CD4-positive, alpha-beta T cell (primary cell): ENCODE results near the gene KMT2C. TPM values are rescaled to one million over a fixed set of nuclear protein-coding genes. Genes with fewer than 3 reads are reported as not detected.

Source experiments
- ATAC-seq: fragments of 200-7000 bp; cut with Tn5 transposase; one replicate; pipeline ENCODE4 v1.10.0; 2022; ENCODE audit warnings: mild to moderate bottlenecking; ENCODE audit not compliant: poor library complexity
- CTCF ChIA-PET: fragments of 350-600 bp; sonication (Branson Sonifier 250); formaldehyde crosslinking; loops from one replicate; lab custom pipeline; 2021; ENCODE audit warnings: antibody characterized with exemption, inconsistent platforms; lab: Charles Lee
- POLR2A ChIA-PET: fragments of 350-600 bp; sonication (Branson Sonifier 250); formaldehyde crosslinking; loops from one replicate; lab custom pipeline; 2021; ENCODE audit warnings: antibody characterized with exemption, inconsistent platforms; lab: Charles Lee
- DNase-seq, 14 experiments: peaks; one replicate each; pipeline ENCODE4 v3.0.0-alpha.2; 2013 to 2020; ENCODE audit warnings: mixed read lengths in 2 of 14
- H3K27ac ChIP-seq, 2 donors: one replicate each; pipeline versions ENCODE4 v1.5.1 to v1.7.0; 2013; ENCODE audit warnings: low read length in 2 of 2, low read depth in 1 of 2, mild to moderate bottlenecking in 1 of 2
- H3K27me3 ChIP-seq, 2 experiments: 1 replicate in 1 of 2; 2 replicates in 1 of 2; pipeline versions ENCODE4 v1.6.1 to v1.7.0; 2013; ENCODE audit warnings: low read length in 2 of 2, control low read depth in 1 of 2, mild to moderate bottlenecking in 1 of 2, moderate library complexity in 1 of 2; ENCODE audit not compliant: insufficient read depth in 2 of 2, control insufficient read depth in 1 of 2
- H3K36me3 ChIP-seq: one replicate; pipeline ENCODE4 v1.6.1; 2013; ENCODE audit warnings: low read length, control low read depth; ENCODE audit not compliant: insufficient read depth
- H3K4me1 ChIP-seq: one replicate; pipeline ENCODE4 v1.6.1; 2013; ENCODE audit warnings: low read length, control low read depth; ENCODE audit not compliant: insufficient read depth
- H3K4me3 ChIP-seq: one replicate; pipeline ENCODE4 v1.5.1; 2013; ENCODE audit warnings: mild to moderate bottlenecking, low read length, moderate library complexity
- H3K9me3 ChIP-seq, 2 experiments: 1 replicate in 1 of 2; 2 replicates in 1 of 2; pipeline versions ENCODE4 v1.6.1 to v1.7.0; 2013; ENCODE audit warnings: low read length in 2 of 2, mild to moderate bottlenecking in 2 of 2, control low read depth in 1 of 2, moderate library complexity in 1 of 2; ENCODE audit not compliant: control insufficient read depth in 1 of 2, insufficient read depth in 1 of 2
- H3K27ac Mint-ChIP-seq: one replicate; pipeline ENCODE4 v1.8.0; 2020; ENCODE audit warnings: mixed read lengths
- H3K27me3 Mint-ChIP-seq: one replicate; pipeline ENCODE4 v1.8.0; 2021; ENCODE audit warnings: mixed read lengths
- H3K36me3 Mint-ChIP-seq: one replicate; pipeline ENCODE4 v1.8.0; 2021; ENCODE audit warnings: low read depth, mixed read lengths
- H3K4me1 Mint-ChIP-seq: one replicate; pipeline ENCODE4 v1.8.0; 2021; ENCODE audit warnings: low read depth, mixed read lengths
- H3K4me3 Mint-ChIP-seq: one replicate; pipeline ENCODE4 v1.8.0; 2020; ENCODE audit warnings: mild to moderate bottlenecking, mixed read lengths
- H3K9me3 Mint-ChIP-seq: one replicate; pipeline ENCODE4 v1.8.0; 2020; ENCODE audit warnings: mixed read lengths
- CTCF ChIP-seq: fragments of 200-600 bp; IDR thresholded peaks from one replicate; pipeline ENCODE4 v1.8.0; 2022; ENCODE audit warnings: antibody characterized with exemption, mild to moderate bottlenecking
- intact Hi-C, 2 experiments: fragments of 100-400 bp; cut with DNase I in 1 of 2; cut with micrococcal nuclease in 1 of 2; formaldehyde crosslinking; loops; one replicate each; pipeline versions ENCODE4 v1.15.1 to v1.9.0; 2023 to 2025; cut with DNase I, micrococcal nuclease
- total RNA-seq, 174 experiments: library from RNA in 2 of 174; stranded (reverse) in 2 of 174; gene quantifications; one replicate each; pipeline ENCODE4 v1.2.3 and lab custom pipeline; 2021 to 2026

Gene KMT2C
- total RNA-seq, 2 experiments from 2014 or later, result 113 to 118 TPM

DNA sequence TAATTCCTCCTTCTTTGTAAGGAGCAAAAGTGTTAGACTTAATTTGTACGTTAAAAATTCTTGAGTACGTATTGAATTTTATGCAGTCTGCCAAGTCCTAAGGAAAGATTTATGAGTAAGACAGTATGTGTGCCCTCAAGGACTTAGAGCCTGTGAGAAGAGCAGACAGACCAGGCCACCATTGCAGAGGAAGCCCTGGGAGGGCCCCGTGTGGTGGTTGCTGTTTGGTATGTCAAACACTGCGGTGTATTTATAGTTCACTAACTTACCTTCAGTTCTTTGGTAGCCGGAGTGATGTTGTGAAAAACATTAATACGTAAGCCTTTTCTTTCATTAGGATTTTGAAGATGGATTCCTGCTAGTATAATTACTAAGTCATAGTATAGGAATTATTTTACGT lies 327.4 kb downstream of the KMT2C start:
- no peak for ATAC-seq
- H3K27me3 ChIP-seq, result no peaks in the 10 kb centered on the region
- TF ChIP-seq CTCF, result no peak
- no peaks in the 10 kb centered on the region for H3K9me3 ChIP-seq
- no peak overlapping the region for H3K4me3 ChIP-seq
- intact Hi-C loops, result no loop called here
- no peaks in the 10 kb centered on the region for H3K4me1 ChIP-seq
- no peak overlapping the region for H3K27ac ChIP-seq
- H3K27me3 Mint-ChIP-seq, result no peaks in the 10 kb centered on the region
- no peak overlapping the region for H3K27ac Mint-ChIP-seq
- peaks cover 18% of the 10 kb centered on the region for H3K36me3 ChIP-seq
- H3K4me3 Mint-ChIP-seq, result no peak overlapping the region
- DNase-seq, result no peak
- H3K36me3 Mint-ChIP-seq, result peaks cover 84% of the 10 kb centered on the region
- no peaks in the 10 kb centered on the region for H3K9me3 Mint-ChIP-seq
- POLR2A ChIA-PET, result no interaction called here
- CTCF ChIA-PET, result no interaction called here
- peaks cover 10% of the 10 kb centered on the region for H3K4me1 Mint-ChIP-seq

DNA sequence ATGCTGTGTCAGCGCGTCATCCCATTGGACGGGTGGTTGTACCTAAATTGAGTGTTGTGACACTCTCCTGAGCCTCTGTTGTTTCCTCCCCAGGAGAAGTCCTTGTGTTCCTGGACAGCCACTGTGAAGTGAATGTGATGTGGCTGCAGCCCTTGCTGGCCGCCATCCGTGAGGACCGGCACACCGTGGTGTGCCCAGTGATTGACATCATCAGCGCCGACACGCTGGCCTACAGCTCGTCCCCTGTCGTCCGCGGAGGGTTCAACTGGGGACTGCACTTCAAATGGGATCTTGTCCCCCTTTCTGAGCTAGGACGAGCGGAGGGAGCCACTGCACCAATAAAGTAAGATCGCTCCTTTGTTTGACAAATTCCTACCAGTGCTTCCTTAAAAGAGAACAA lies 327.9 kb downstream of the KMT2C start:
- H3K27me3 ChIP-seq, result no peaks in the 10 kb centered on the region
- no peak for DNase-seq
- peaks cover 10% of the 10 kb centered on the region for H3K4me1 Mint-ChIP-seq
- no peak for ATAC-seq
- no peaks in the 10 kb centered on the region for H3K9me3 Mint-ChIP-seq
- no peak overlapping the region for H3K27ac Mint-ChIP-seq
- H3K9me3 ChIP-seq, result no peaks in the 10 kb centered on the region
- H3K27ac ChIP-seq, result no peak overlapping the region
- no peak overlapping the region for H3K4me3 ChIP-seq
- no peaks in the 10 kb centered on the region for H3K4me1 ChIP-seq
- H3K36me3 ChIP-seq, result peaks cover 19% of the 10 kb centered on the region
- POLR2A ChIA-PET, result no interaction called here
- intact Hi-C loops, result no loop called here
- no peaks in the 10 kb centered on the region for H3K27me3 Mint-ChIP-seq
- no peak for TF ChIP-seq CTCF
- CTCF ChIA-PET, result no interaction called here
- H3K36me3 Mint-ChIP-seq, result peaks cover 81% of the 10 kb centered on the region
- no peak overlapping the region for H3K4me3 Mint-ChIP-seq

DNA sequence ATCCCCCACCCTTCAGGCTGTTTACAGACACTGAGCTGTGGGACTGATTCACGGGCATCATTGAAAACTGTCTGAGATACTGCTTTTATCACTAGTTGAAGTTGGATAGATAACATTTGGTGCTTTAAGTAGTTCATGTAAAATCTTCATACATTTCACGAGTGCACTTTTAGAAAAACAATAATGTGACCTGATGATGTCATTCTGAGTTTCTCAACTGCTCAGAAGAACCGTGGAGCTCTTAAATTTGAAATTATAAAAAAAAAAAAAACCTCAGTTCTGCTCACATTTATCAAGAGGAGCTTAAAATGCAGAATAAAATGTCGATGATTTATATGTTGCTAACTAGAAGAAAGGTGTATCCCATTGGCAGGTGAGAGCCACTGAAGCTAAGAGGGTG lies 328.8 kb downstream of the KMT2C start:
- Histone ChIP-seq H3K27ac (no peak overlapping the region), H3K36me3 (peaks cover 20% of the 10 kb centered on the region), H3K4me1 (no peaks in the 10 kb centered on the region), H3K27me3 (no peaks in the 10 kb centered on the region), H3K4me3 (no peak overlapping the region), H3K9me3 (no peaks in the 10 kb centered on the region)
- H3K9me3 Mint-ChIP-seq, result no peaks in the 10 kb centered on the region
- TF ChIP-seq CTCF, result no peak
- peaks cover 10% of the 10 kb centered on the region for H3K4me1 Mint-ChIP-seq
- H3K36me3 Mint-ChIP-seq, result peaks cover 79% of the 10 kb centered on the region
- no peaks in the 10 kb centered on the region for H3K27me3 Mint-ChIP-seq
- H3K27ac Mint-ChIP-seq, result no peak overlapping the region
- ChIA-PET CTCF (no interaction called here), POLR2A (no interaction called here)
- intact Hi-C loops, result no loop called here
- ATAC-seq (no peak), DNase-seq (no peak)
- H3K4me3 Mint-ChIP-seq, result no peak overlapping the region
